Heart right ventricle (tissue), 16 donors: ENCODE measurements around the gene DEF6. TPM values are rescaled to one million over a fixed set of nuclear protein-coding genes. Genes with fewer than 3 reads are reported as not detected.

ENCODE experiments used
- ATAC-seq, 8 donors: fragments of 200-7000 bp; cut with Tn5 transposase; one replicate each; pipeline ENCODE4 v1.9.1; 2020; ENCODE audit warnings: mild to moderate bottlenecking in 8 of 8, moderate library complexity in 8 of 8, moderate number of reproducible peaks in 1 of 8
- DNase-seq, 2 donors: peaks; one replicate each; pipeline ENCODE4 v3.0.0-alpha.2; 2020
- H3K27ac ChIP-seq, 10 donors: fragments of 200-600 bp; sonication (generic) in 2 of 10; one replicate each; pipeline versions ENCODE4 v1.5.0 to v1.8.0; 2020 to 2022; ENCODE audit warnings: mild to moderate bottlenecking in 3 of 10
- H3K27me3 ChIP-seq, 7 donors: fragments of 200-600 bp; one replicate each; pipeline ENCODE4 v1.8.0; 2021 to 2022; ENCODE audit warnings: mild to moderate bottlenecking in 2 of 7
- H3K36me3 ChIP-seq, 9 donors: fragments of 200-600 bp; sonication (generic) in 1 of 9; one replicate each; pipeline versions ENCODE4 v1.5.0 to v1.8.0; 2020 to 2022; ENCODE audit warnings: mild to moderate bottlenecking in 2 of 9
- H3K4me1 ChIP-seq, 9 donors: fragments of 200-600 bp; sonication (generic) in 1 of 9; one replicate each; pipeline versions ENCODE4 v1.5.0 to v1.8.0; 2020 to 2022; ENCODE audit warnings: mild to moderate bottlenecking in 4 of 9
- H3K4me3 ChIP-seq, 10 donors: fragments of 200-600 bp; sonication (generic) in 2 of 10; one replicate each; pipeline versions ENCODE4 v1.5.0 to v1.8.0; 2020 to 2022; ENCODE audit warnings: mild to moderate bottlenecking in 7 of 10, moderate library complexity in 2 of 10
- H3K9me3 ChIP-seq, 11 donors: fragments of 200-600 bp in 10 of 11; sonication (generic) in 2 of 11; one replicate each; pipeline versions ENCODE4 v1.5.0 to v1.8.0; 2013 to 2022; ENCODE audit warnings: mild to moderate bottlenecking in 2 of 11, control low read depth in 1 of 11, moderate library complexity in 1 of 11
- WGBS, 2 donors: extraction: QIAGEN DNeasy Blood & Tissue Kit; methylation state at CpG; one replicate each; pipeline ENCODE4 v1.1.7; 2013; ENCODE audit warnings: inconsistent platforms in 1 of 2; 5-methylcytosine and 5-hydroxymethylcytosine counted together
- intact Hi-C, 10 donors: fragments of 100-400 bp; cut with DNase I; formaldehyde crosslinking; loops; one replicate each; pipeline versions ENCODE4 v1.11.1 to v1.14.2; 2022
- polyA plus RNA-seq, 2 donors: library from polyadenylated mRNA; stranded (reverse); fragments of 200-250 nt; gene quantifications; one replicate each; pipeline ENCODE4 v1.2.3, GENCODE V29; 2013
- total RNA-seq, 10 donors: library from RNA; stranded (reverse); fragmentation: NEBNext Ultra II Directional in 3 of 10; extraction: Animal tissue kit (Norgen Biotek cat#: 25700) in 3 of 10; gene quantifications; one replicate each; pipeline versions ENCODE4 v1.2.1 to v1.2.4, GENCODE V29; 2021 to 2023
- TF ChIP-seq, protein P1 (sequence below), 9 donors: fragments of 200-600 bp; sonication (generic) in 2 of 9; IDR thresholded peaks; one replicate each; pipeline versions ENCODE4 v1.5.0 to v1.8.0; 2021 to 2022; ENCODE audit warnings: antibody characterized with exemption in 9 of 9, mild to moderate bottlenecking in 5 of 9, moderate library complexity in 1 of 9
- donor health status: Arrhythmogenic right ventricular cardiomyopathy.
- donor health status: ischemic (EF 13 %, LVEDD 7.1; RV severe dilation, severe dysfunction).
- donor health status: healthy with polysubstance abuse.
- donor health status: DM: no; HTN: yes; CAD: no.
- donor health status: DM: no; HTN: no; CAD: no.
- donor health status: ischemic (EF 25% LVEDD 6.9; RV normal size, moderate dysfunction).
- donor health status: ischemic (EF 25% LVEDD 5.7; RV mildly dilated, moderate dysfunction).
- donor health status: healthy.
- donor health status: DM: yes; HTN: yes; CAD: no.
- donor health status: Ischemic cardiomyopathy.
- donor health status: ischemic (EF 35%, LVEDD 5.7; RV mildly dilated, moderate dysfunction).
- donor health status: nonischemic (EF 11% LVEDD 7.7; RV severe dilation, severe dysfunction).
- donor health status: DM: yes; HTN: yes; CAD: no.
- donor health status: PGD.
- donor health status: ischemic (EF 29% LVEDD 5.4; RV normal size, mild dysfunction).
- donor health status: nonischemic (EF 23%, LVEDD 6.1; RV moderate dilation, normal function).

The DEF6 gene
- total and polyA plus RNA-seq, 12 donors, result 0.62 to 8.8 (median 0.99) TPM

GRCh38 chr6:35291491-35291890 lies 6.1 kb upstream of the DEF6 start:
- Histone ChIP-seq H3K36me3 (peaks cover 0 to 99% (median 83%) of the 10 kb centered on the region in 9 donors), H3K27ac (no peak overlapping the region), H3K4me1 (peaks cover 0 to 15% (median under 1%) of the 10 kb centered on the region in 9 donors), H3K9me3 (no peaks in the 10 kb centered on the region), H3K4me3 (no peak overlapping the region), H3K27me3 (no peaks in the 10 kb centered on the region)
- WGBS, 2 donors, result 98 to 99% methylated on average over 13 of the region's 13 CpGs
- TF ChIP-seq, protein P1, sequence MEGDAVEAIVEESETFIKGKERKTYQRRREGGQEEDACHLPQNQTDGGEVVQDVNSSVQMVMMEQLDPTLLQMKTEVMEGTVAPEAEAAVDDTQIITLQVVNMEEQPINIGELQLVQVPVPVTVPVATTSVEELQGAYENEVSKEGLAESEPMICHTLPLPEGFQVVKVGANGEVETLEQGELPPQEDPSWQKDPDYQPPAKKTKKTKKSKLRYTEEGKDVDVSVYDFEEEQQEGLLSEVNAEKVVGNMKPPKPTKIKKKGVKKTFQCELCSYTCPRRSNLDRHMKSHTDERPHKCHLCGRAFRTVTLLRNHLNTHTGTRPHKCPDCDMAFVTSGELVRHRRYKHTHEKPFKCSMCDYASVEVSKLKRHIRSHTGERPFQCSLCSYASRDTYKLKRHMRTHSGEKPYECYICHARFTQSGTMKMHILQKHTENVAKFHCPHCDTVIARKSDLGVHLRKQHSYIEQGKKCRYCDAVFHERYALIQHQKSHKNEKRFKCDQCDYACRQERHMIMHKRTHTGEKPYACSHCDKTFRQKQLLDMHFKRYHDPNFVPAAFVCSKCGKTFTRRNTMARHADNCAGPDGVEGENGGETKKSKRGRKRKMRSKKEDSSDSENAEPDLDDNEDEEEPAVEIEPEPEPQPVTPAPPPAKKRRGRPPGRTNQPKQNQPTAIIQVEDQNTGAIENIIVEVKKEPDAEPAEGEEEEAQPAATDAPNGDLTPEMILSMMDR (IDR thresholded peaks at IDR 0.05), result no peak
- intact Hi-C loops, result loop anchor here in 1 of 10 donors (5.0 kb wide), 1 partner anchor 36 kb away; no protein-coding TSS in a partner anchor
- DNase-seq (no peak), ATAC-seq (no peak)

GRCh38 chr6:35292494-35292893 lies 5.1 kb upstream of the DEF6 start:
- Histone ChIP-seq H3K27ac (no peak overlapping the region), H3K4me1 (peaks cover 4 to 21% (median 11%) of the 10 kb centered on the region in 9 donors), H3K27me3 (no peaks in the 10 kb centered on the region), H3K9me3 (no peaks in the 10 kb centered on the region), H3K4me3 (no peak overlapping the region), H3K36me3 (peaks cover 0 to 92% (median 75%) of the 10 kb centered on the region in 9 donors)
- no peak for ATAC-seq
- TF ChIP-seq, protein P1 (IDR thresholded peaks at IDR 0.05), result no peak
- intact Hi-C loops, result loop anchor here in 1 of 10 donors (5.0 kb wide), 1 partner anchor 35 kb away; no protein-coding TSS in a partner anchor
- WGBS, 2 donors, result 77 to 84% methylated on average over 15 of the region's 15 CpGs
- DNase-seq, result no peak

- DNase-seq, result no peak
- intact Hi-C loops, result loop anchor here in 1 of 10 donors (5.0 kb wide), 1 partner anchor 34 kb away; no protein-coding TSS in a partner anchor
- WGBS, 2 donors, result 92 to 93% methylated on average over 9 of the region's 9 CpGs
- no peak for ATAC-seq
- Histone ChIP-seq H3K4me1 (peaks cover 4 to 30% (median 22%) of the 10 kb centered on the region in 9 donors), H3K4me3 (no peak overlapping the region), H3K36me3 (peaks cover 0 to 80% (median 63%) of the 10 kb centered on the region in 9 donors), H3K27me3 (no peaks in the 10 kb centered on the region), H3K9me3 (no peaks in the 10 kb centered on the region), H3K27ac (no peak overlapping the region)
- TF ChIP-seq, protein P1 (IDR thresholded peaks at IDR 0.05), result no peak
Measured at GRCh38 chr6:35293681-35294080, 3.9 kb upstream of the DEF6 start.

GRCh38 chr6:35294308-35294945 lies 3.2 kb upstream of the DEF6 start:
- no peaks in the 10 kb centered on the region for H3K27me3 ChIP-seq
- WGBS, 2 donors, result 58 to 64% methylated on average over 10 of the region's 10 CpGs
- intact Hi-C loops, result loop anchor here in 1 of 10 donors (5.0 kb wide), 1 partner anchor 33 kb away; no protein-coding TSS in a partner anchor
- H3K36me3 ChIP-seq, result peaks cover 0 to 73% (median 55%) of the 10 kb centered on the region in 9 donors
- H3K27ac ChIP-seq, result no peak overlapping the region
- H3K4me1 ChIP-seq, result peaks cover 4 to 31% (median 23%) of the 10 kb centered on the region in 9 donors
- TF ChIP-seq, protein P1 (IDR thresholded peaks at IDR 0.05), result peak; percentile 37 to 74 (median 63)
- H3K4me3 ChIP-seq, result no peak overlapping the region
- peak in 2 of 8 donors; percentile 24 to 38 for ATAC-seq
- DNase-seq, result no peak
- H3K9me3 ChIP-seq, result no peaks in the 10 kb centered on the region
